GM10266 (cell line): Measurements from ENCODE around the gene OLIG1.

Experiments
- DNase-seq: peaks from one replicate; pipeline ENCODE4 v3.0.0; 2012; ENCODE audit errors: extremely low spot score
- TF ChIP-seq, protein P1 (sequence below): IDR thresholded peaks from 2 replicates; pipeline ENCODE4 v1.5.1; 2012; ENCODE audit warnings: mild to moderate bottlenecking, low read depth; ENCODE audit not compliant: control insufficient read depth, insufficient read depth; ENCODE audit errors: missing control alignments

Gene OLIG1

DNA sequence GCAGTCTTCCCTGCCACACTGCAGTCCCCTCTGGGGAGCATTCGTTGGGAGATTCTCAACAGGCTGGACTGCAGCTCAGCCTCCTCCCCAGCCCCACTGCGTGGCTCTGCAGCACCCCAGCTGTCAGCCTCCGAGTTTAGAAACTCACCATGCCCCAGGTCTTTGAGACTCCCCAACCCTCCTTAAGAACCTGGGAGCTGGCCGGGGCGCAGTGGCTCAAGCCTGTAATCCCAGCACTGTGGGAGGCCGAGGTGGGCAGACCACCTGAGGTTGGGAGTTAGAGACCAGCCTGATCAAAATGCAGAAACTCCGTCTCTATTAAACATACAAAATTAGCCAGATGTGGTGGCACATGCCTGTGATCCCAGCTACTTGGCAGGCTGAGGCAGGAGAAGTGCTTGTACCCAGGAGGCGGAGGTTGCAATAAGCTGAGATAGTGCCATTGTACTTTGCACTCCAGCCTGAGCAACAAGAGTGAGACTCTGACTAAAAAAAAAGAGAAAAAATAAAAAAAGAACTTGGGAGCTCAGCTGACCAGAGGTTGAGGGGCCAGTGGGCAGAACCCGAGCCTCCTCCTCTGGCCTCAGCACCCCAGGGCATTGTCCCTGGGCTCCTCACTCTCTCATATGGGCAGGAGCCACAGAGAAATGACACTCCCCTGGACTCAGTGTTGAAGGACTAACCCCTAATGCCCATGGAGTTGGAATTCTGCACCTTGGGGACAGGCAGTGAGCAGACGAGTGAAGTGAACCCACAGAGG lies 38.6 kb upstream of the OLIG1 start:
- TF ChIP-seq, protein P1, sequence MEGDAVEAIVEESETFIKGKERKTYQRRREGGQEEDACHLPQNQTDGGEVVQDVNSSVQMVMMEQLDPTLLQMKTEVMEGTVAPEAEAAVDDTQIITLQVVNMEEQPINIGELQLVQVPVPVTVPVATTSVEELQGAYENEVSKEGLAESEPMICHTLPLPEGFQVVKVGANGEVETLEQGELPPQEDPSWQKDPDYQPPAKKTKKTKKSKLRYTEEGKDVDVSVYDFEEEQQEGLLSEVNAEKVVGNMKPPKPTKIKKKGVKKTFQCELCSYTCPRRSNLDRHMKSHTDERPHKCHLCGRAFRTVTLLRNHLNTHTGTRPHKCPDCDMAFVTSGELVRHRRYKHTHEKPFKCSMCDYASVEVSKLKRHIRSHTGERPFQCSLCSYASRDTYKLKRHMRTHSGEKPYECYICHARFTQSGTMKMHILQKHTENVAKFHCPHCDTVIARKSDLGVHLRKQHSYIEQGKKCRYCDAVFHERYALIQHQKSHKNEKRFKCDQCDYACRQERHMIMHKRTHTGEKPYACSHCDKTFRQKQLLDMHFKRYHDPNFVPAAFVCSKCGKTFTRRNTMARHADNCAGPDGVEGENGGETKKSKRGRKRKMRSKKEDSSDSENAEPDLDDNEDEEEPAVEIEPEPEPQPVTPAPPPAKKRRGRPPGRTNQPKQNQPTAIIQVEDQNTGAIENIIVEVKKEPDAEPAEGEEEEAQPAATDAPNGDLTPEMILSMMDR: no peak
- DNase-seq: peak; percentile 30

DNA sequence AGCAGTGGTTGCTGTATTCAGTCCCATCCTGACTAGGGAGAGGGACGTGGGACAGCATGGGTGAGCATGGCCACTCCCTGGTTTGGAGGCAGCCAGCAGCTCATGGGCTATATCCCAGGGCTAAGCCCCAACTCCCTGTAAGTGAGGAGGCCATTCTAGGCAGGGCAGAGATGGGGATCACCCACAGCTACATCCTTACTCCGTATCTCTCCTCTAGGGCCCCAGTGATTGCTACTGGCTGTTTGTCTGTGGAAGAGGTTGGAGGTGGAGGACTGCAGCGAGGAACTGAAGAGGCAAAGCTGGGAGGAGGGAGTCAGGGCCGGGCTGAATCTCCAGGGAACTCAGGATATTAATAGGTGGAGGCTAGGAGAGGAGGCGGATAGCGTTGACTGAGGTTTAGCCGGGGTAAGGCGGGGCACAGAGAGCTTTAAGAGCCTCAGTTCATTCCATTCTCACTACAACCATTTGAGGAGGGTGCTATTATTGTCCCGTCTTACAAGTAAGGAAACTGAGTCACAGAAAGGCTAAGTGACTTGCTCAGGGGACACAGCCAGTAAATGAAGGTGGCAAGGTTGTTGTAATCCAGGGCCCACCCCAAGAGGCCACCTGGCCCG lies 37.4 kb upstream of the OLIG1 start:
- TF ChIP-seq, protein P1: no peak

GRCh38 chr21:33033094-33033951 lies 36.6 kb upstream of the OLIG1 start:
- peak; percentile 27 for DNase-seq
- TF ChIP-seq, protein P1: no peak

More for the DNA sequence above, 37.4 kb upstream of the OLIG1 start:
- peak; percentile 22 for DNase-seq

DNA sequence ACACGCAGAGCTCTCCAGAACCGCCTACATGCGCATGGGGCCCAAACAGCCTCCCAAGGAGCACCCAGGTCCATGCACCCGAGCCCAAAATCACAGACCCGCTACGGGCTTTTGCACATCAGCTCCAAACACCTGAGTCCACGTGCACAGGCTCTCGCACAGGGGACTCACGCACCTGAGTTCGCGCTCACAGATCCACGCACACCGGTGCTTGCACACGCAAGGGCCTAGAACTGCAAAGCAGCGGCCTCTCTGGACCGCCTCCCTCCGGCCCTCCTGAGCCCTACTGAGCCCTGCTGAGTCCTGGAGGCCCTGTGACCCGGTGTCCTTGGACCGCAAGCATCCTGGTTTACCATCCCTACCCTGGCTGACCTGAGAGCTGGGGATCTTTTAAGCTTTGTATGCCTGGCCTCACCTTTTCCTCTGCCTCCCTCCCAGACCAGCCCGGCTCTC lies 36.0 kb upstream of the OLIG1 start:
- DNase-seq: peak; percentile 31
- TF ChIP-seq, protein P1: no peak

DNA sequence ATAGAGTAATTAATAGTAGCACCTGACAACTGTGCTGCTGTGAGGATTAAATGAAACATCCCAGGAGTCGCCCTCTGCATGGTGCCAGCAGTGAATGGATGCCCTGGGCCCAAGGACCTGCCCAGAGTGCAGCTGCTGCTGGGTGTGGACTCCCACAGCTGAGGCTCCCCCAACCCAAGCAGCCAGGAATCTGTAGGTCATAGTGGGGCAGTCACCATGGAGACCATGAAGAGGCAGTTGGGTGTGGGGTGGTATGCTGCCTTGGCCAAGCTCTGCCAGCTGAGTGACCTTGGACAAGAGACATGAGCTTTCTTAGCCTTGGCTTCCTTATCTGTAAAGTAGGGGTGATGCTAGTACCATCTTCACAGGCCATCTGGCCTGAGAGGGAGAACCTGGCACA lies 34.8 kb upstream of the OLIG1 start:
- TF ChIP-seq, protein P1: no peak
- peak; percentile 19 for DNase-seq

GRCh38 chr21:33036430-33037162 lies 33.3 kb upstream of the OLIG1 start:
- TF ChIP-seq, protein P1: no peak
- peak; percentile 46 for DNase-seq
